GM19455 (cell line): ENCODE data around the gene SSBP4.
"Not testable (repeated sequence)": the region's sequence is repeated elsewhere in the genome, so short reads cannot be mapped to it uniquely, and the experiment has no call there.

Source experiments
- ATAC-seq: cut with Tn5 transposase; IDR thresholded peaks from one replicate; pipeline ENCODE4 v1.9.1; 2021; ENCODE audit not compliant: unreplicated experiment

SSBP4 gene

GRCh38 chr19:18392926-18393325, 26.3 kb upstream of the SSBP4 start:
- ATAC-seq, result no peak

GRCh38 chr19:18393836-18394235, 25.4 kb upstream of the SSBP4 start:
- ATAC-seq, result no peak

- no peak for ATAC-seq
Measured at GRCh38 chr19:18396471-18397241, 22.5 kb upstream of the SSBP4 start.

- no peak for ATAC-seq
Measured at GRCh38 chr19:18397242-18398202, 21.7 kb upstream of the SSBP4 start, which contains the start of gene LRRC25. LRRC25 (minus strand) TSS chr19:18397622; CDS start chr19:18396963, 659 bp downstream.

GRCh38 chr19:18399008-18399407, 20.2 kb upstream of the SSBP4 start:
- no peak for ATAC-seq

- ATAC-seq, result no peak
Measured at GRCh38 chr19:18401580-18402112, 17.6 kb upstream of the SSBP4 start.

GRCh38 chr19:18402455-18403248, 16.5 kb upstream of the SSBP4 start:
- not testable (repeated sequence) for ATAC-seq

- not testable (repeated sequence) for ATAC-seq
Measured at GRCh38 chr19:18405754-18406153, 13.4 kb upstream of the SSBP4 start.

- no peak for ATAC-seq
Measured at GRCh38 chr19:18406749-18407148, 12.4 kb upstream of the SSBP4 start.

- no peak for ATAC-seq
Measured at GRCh38 chr19:18408053-18408476, 11.1 kb upstream of the SSBP4 start.

GRCh38 chr19:18412610-18413239, 6.5 kb upstream of the SSBP4 start:
- ATAC-seq, result no peak

- no peak for ATAC-seq
Measured at GRCh38 chr19:18414504-18415177, 4.6 kb upstream of the SSBP4 start.

GRCh38 chr19:18415178-18415867, 3.9 kb upstream of the SSBP4 start:
- no peak for ATAC-seq

GRCh38 chr19:18416778-18417249, 2.4 kb upstream of the SSBP4 start:
- ATAC-seq, result no peak

- ATAC-seq, result no peak
Measured at GRCh38 chr19:18417250-18418028, 1.8 kb upstream of the SSBP4 start.

- ATAC-seq, result no peak
Measured at GRCh38 chr19:18418029-18418482, 1.1 kb upstream of the SSBP4 start.

GRCh38 chr19:18418483-18419194, 559 bp upstream of the SSBP4 start:
- no peak for ATAC-seq
